GM19239 (cell line): ENCODE data around the gene ZSCAN26.
A peak's percentile ranks its signal among the peaks of the same experiment; 100 is the strongest.

Experiments used
- DNase-seq: peaks from one replicate; pipeline ENCODE4 v3.0.0; 2011; ENCODE audit warnings: low spot score; ENCODE audit not compliant: insufficient read length
- FAIRE-seq: peaks from 2 replicates; lab custom pipeline; 2011; peaks lifted over from hg19 to GRCh38; lab: Jason Lieb, UNC

ZSCAN26 gene

DNA sequence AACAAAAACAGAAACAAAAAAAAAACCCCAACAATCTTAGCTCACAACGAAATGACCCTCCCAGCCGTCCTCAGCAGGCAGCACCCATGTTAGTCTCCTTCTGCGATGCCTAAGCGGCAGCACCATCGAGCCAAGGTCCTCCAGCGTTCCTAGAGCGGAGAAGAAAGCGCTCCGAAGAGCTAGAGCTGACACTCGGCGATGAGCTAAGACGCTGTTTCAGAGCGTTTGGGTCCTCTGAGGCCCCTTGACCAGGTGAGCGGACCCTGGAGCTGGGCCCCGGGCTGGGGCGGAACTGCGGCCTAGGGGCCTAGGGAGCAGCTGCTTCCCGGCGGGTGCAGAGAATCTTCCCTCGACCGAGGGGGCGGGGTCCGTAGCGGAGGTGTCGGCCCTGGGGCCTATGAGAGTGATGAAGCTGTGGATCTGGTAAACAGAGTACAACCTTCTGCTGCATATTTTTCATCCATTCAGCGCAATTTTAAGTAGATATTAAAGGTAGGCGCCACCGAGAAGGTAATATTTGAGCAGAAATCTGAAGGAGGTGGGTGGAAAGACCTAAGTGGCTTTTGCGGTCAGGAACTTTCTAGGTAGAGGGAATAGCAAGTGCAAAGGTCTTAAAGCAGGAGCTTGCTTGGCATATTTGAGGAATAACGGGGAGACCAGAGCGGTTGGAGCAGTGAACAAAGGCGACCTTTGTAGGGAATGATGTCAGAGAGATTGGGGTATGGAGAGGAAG lies at the start of gene ZSCAN26:
ZSCAN26 (plus strand) TSS at position 182 of the 733 bp plus-strand sequence. CDS start 4,777 bp downstream, outside the sequence.
- peak; percentile 60 for DNase-seq
- FAIRE-seq, result peak; percentile 93

DNA sequence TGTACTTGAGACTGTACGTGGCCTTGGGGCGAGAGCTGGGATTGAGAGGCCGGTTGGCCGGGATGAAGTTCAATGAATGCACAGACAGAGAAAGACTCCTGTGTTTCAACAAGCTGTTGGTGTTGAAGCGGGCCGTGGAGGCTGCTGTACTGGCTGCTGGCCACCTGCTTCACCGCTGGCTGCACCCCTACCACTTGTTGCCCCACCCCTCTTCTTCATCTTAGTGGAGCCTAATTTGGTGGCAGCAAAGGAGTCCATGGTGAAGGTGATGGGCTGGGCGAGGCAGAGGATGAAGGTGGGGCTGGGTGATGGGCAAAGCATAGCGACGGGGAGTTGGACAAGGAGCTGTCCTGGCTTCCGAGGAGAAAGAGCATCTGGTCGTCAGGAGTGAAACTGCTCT lies 49.1 kb upstream of the ZSCAN26 start:
- DNase-seq, result no peak
- FAIRE-seq, result no peak

DNA sequence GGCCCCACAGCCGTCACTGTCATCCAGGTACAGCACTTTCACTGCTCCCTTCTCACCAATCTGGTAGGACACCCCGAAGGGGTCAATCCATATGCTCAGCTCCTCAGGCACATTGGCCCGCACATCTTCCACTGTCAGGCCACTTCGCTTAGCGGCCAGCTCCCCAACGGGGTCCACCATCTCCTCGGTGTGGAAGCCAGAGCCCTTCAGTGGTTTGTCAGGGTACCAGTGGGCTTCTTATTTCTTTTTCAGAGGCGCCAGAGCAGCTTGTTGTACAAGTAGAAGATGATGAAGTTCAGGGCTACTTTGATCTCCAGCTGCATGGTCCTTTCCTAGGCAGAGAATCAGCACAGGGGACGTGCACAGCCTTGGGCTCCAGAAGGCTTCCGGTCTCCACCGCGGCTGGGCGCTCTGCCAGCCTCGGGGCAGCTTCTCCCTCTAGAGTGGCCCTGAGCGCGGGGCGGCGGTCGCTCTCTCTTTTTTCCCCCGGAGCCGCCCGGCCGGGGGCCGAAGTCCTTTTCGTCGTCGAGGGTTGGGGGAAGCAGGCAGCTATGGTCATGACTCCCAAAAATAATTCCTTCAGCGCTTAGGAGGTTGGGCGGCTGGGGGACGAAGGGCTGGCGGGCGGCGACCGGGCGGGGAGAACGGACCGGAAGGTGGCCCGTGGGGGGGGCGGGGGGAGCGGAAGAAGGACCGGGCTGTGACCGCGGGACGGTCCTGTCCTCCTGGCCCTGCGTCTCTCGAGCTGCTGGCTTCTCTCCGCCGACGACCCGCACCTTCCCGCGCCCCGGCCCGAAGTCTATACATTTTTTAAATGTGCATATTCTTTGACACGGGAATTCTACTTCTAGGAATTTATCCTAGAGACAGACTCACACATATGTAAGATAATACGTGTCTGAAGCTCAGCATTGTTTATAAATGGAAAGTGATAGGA lies 48.4 kb upstream of the ZSCAN26 start:
- FAIRE-seq, result peak; percentile 75
- peak; percentile 51 for DNase-seq

DNA sequence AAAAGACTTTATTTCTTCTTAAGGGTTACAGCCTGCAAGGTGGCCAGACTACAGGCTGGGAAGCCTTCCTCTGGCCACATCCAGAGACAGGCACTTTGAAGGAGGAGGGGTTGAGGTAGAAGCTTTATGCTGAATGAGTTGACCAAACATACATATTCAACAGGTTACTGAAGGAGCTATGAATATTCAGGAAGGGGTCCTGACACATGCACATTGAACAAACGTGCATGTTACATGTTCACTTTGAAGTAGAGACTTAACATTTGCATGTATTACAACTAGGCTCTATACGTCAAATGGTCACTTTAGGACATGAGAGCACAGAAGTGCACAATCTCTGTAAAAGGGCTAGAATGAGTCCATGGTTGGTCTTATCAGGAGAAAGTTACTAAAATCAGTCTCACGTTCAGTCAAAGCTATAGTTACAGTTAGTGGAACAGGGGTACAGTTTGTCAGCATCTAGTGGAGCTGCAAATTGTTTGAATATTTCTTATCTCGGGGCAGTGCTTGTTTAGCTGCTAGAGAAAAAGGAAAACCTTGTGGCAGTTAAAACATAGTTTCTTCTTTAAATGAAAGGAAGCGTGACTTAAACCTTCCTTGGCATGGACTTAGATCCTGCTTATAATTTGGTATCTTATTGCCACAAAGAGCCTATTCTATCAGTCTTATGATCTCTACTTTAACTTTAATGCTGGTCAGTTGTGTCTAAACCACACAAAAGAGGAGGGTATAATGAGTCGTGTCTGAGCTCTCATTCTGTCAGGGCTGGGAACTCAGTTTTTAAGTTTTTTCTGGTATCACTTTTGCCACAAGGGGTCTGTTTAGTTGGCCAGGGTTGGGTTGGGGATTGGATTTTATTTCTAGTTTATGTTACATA lies 46.4 kb upstream of the ZSCAN26 start:
- no peak for FAIRE-seq
- no peak for DNase-seq

DNA sequence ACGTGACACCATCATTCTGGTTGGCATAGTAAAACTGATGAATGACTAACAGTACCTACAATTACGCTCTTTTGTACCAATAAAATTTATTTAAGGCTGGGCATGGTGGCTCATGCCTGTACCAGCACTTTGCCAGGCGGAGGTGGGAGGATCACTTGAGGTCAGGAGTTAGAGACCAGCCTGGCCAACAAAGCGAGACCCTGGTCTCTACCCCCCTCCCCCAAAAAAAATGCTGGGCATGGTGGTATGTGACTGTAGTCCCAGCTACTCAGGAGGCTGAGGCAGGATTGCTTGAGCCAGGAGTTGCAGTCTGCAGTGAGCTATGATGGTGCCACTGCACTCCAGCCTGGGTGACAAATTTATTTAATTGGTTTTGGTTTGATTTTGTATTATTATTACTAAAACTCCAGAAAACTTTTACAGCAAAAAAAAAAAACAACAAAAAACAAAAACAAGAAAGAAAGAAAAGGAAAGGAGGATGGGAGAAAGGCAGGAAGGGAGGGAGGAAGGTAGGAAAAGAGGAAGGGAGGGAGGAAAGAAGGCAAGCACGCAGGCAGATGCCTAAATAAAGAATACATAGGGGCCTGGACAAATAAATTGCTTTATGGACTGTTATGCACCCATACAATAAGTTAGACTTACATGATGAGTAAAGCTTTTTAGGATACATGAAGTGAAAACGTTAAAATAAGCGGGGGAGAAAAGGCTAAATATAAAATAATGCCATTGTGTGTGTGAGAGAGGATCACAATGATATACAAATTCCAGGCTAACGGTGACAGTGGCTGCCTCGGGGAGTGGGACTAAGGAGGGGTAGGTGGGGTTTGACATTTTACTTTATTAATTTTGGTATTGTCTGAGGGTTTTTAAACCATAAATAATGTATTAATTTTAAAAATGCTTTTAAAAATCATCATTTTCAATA lies 42.5 kb upstream of the ZSCAN26 start:
- DNase-seq, result no peak
- peak; percentile 35 for FAIRE-seq

DNA sequence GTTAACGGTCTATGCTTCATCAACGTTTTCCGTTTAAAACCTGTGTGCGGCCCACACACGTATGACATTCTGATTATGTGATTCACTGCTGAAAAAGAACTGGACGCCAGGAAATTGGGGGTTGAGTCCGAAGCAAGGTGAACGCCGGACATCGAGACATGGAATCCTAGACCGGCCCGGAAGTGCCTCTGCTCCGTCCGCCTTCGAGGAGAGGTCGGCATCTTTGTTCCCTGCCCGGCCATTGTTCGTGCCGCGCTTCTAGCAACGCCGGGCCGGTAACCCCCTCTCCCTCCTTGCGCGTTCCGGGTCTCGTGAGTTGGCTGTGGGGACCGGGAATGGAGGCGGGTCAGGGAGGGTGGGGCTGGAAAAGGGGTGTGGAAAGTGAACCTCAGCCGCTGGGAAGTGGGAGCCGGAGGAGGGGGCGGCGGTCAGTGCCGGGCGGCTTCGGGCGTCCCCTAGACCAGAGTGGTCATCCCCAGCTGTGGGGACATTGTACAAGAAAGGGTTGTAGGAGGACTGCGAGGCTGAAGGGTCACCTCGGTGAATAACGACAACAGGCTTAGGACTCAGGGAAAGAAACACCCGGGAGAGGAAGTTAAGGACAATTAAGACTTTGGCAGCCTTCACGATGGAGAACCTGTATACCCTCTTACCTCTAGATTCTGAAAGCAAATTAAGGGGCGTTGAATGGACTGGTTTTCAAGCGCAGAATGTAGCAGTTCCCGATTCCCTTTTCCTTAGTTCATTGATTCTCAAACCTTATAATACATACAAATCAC lies 41.7 kb upstream of the ZSCAN26 start, which contains the start of gene ZSCAN9:
ZSCAN9 (plus strand) TSS at position 220 of the 779 bp plus-strand sequence. CDS start 1,810 bp downstream, outside the sequence.
- FAIRE-seq, result peak; percentile 93
- DNase-seq, result peak; percentile 67

DNA sequence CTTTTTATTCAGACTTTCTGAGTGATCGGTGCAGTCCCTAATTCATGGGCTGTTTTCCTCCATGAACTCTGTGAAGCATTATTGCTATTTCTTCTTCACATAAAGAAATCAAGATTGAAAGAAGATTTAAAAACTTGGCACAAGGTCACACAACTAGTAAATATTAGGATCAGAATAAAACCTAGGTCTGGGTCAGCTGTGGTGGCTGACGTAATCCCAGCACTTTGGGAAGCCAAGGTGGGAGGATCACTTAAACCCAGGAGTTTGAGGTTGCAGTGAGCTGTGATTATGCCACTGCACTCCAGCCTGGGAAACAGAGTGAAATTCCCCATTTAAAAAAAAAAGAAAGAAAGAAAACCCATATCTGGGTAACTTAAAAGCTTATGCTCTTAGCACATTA lies 40.5 kb upstream of the ZSCAN26 start:
- FAIRE-seq, result no peak
- DNase-seq, result no peak

DNA sequence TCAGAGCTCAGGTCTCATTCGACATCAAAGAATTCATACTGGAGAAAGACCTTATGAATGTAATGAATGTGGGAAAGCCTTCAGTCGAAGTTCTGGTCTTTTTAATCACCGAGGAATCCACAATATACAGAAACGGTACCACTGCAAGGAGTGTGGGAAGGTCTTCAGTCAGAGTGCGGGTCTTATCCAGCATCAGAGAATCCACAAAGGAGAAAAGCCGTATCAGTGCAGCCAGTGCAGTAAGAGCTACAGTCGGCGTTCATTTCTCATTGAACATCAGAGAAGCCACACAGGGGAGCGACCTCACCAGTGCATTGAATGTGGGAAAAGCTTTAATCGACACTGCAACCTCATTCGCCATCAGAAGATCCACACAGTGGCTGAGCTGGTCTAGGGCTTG lies 34.2 kb upstream of the ZSCAN26 start:
- FAIRE-seq (no peak), DNase-seq (no peak)

DNA sequence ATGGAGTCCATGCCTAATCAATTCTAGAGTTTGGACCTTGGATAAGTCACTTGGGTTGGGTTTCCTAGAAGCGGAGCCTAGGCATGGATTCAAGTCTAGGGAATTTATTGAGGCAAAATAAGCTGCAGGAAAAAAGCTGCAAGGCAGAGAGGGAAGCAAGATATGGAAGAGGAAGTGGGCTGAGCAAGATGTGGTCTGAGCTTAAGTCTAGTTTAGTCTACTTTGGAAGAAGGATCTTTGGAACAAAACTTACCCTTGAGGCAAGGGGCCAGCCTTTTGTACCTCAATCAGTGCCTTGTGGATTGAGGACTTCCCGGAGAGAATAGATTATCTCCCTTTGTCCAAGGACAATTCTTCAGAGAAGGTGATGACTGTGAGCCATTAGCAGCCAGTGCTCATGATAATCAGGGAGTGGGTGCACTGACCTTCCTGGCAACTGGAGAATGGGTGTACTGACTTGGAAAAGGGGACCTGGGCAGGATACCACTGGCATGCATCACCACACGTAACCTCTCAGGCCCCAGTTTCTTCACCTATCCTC lies 31.0 kb upstream of the ZSCAN26 start:
- FAIRE-seq, result no peak
- DNase-seq, result no peak

DNA sequence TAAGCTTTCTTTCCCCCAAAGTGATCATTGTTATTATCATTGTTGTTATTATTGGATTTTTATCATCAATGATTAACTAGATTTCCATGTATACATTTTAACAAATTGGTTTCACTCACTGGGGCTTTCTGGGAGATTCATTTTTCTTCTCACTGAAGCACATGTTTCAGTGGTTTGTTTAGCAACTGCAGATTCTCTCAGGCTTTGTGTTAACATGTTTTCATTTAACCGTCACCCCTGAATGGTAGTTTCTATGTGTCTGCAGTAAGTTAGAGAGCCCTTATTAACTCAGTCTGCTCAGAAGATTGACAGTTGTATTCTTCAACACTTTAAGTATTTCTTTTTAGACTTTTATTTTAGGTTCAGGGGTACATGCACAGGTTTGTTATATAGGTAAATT lies 27.3 kb upstream of the ZSCAN26 start:
- FAIRE-seq (peak; percentile 68), DNase-seq (no peak)

DNA sequence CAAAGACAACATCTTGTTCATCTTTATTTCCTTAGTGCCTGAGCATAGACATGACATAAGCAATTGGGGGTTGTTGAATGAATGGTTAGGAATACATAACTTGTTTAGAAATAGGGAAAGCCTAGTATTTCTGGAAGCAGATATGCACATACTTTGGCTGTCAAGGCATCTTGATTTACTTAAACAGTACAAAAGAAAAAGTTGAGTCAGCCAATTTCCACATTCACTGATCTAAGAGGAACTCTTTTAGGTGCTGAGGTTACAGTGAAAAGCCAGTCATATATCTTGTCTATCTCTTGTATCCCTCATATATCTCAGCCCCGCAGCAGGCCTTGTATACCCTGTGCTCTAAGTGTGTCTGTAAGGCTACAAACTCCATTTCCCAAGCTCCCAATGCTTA lies 26.5 kb upstream of the ZSCAN26 start:
- no peak for FAIRE-seq
- DNase-seq, result no peak

DNA sequence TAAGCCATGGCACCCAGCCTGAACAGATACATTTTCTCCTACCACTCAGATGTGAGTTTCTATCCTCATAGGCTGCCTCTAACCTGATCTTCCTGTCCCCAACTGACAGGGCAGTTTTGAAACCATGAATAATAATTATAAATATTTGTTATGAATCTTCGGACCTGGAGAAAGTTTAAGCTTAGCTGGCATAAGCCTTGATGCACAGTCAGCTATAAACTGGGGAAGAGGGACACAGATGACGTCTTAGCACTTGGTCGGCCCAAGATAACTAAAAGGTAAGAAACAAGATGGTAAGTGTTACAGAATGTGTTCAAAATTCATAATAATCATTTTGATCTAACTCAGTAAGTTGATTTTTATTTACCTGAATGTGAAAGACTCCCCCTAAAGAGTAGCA lies 23.0 kb upstream of the ZSCAN26 start:
- no peak for FAIRE-seq
- no peak for DNase-seq

DNA sequence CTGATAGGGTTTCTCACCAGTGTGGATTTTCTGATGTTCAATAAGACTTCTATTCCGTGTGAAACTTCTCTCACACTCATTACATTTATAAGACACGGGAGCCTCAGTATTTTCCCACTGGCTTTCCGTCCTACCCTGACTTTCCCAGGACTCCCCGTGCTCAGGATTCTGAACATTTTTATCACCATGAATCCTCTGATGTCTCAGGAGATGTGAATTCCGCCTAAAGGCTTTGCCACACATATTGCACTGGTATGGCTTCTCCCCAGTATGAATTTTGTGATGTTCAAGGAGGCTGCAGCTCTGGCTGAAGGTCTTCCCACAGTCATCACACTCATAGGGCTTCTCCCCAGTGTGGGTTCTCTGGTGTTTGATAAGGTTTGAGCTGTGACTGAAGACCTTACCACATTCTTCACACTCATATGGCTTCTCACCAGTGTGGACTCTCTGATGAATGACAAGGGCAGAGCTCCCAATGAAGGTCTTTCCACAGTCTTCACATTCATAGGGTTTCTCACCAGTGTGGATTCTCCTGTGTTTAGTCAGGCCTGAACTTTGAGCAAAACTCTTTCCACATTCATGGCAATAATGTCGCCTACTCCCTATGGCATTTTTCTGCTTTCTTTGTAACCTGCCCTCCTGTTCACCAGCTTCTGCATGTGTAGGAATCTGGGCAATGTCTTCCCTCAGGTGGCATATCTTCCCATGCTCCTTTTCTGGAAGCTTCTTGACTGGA lies 21.6 kb upstream of the ZSCAN26 start:
- FAIRE-seq (no peak), DNase-seq (no peak)

DNA sequence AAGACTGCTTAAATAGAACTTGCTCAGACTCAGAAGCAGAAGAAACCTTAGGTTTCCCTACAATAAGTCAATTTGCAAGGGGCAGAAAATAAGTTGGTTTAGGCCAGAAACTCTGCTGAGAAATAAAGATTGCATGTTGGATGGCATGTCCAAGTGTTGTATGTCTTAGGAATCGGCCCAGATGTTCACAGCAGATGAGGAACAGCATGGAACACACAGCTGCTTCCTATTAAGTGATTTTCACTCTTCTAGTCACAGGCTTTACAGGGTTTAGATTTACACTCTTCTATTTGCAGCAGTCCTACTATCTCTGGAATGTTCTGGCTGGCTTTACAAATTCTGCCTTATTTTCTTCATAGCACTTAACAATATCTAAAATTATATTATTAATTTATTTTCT lies 18.0 kb upstream of the ZSCAN26 start:
- no peak for FAIRE-seq
- DNase-seq, result no peak

DNA sequence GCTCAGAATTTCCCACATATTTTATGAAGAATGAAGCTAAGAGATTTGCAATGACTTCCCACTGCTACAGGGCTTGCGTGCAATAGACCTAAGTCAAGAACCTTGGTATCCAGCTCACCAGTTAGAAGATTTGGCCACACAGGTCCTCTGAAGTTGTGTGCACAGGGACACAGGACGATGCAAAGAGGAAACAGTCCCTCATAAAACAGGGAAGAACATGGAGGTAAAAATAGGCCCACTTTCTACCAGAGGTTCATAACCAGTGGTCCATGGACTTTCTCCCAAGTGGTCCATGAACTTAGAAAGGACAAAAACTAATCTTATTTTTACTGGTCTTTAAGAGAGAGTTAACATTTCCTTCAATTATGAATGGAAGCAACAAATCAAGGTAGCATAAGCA lies 16.2 kb upstream of the ZSCAN26 start:
- FAIRE-seq (no peak), DNase-seq (no peak)

DNA sequence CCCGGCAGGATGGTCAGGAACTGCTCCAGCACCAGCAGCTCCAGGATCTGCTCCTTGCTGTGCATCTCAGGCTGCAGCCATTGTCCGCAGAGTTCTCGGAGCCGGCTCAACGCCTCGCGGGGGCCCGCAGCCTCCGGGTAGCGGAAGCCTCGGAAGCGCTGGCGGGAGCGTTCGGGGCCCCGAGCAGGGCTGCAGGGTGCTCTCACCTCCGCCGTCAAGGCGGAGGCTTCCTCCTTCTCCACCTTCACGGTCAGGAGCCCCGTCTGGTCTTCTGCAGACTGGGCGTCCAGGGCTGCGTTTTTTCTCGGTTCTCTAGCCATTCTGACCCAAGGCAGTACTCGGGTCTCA lies 15.3 kb upstream of the ZSCAN26 start:
- FAIRE-seq (no peak), DNase-seq (no peak)
